Nephron (organoid): ENCODE data around the gene ULK4.

Experiments used
- H3K27ac Mint-ChIP-seq, 3 experiments: 2 replicates each; pipeline ENCODE4 v1.8.0; 2020; ENCODE audit warnings: mixed read lengths in 3 of 3, mild to moderate bottlenecking in 2 of 3, moderate library complexity in 1 of 3
- H3K27me3 Mint-ChIP-seq: 2 replicates; pipeline ENCODE4 v1.8.0; 2021; ENCODE audit warnings: low read depth, mild to moderate bottlenecking, moderate library complexity, mixed read lengths
- H3K36me3 Mint-ChIP-seq: 2 replicates; pipeline ENCODE4 v1.8.0; 2020; ENCODE audit warnings: low read depth, mixed read lengths
- H3K4me1 Mint-ChIP-seq: 2 replicates; pipeline ENCODE4 v1.8.0; 2020; ENCODE audit warnings: mixed read lengths
- H3K4me3 Mint-ChIP-seq, 3 experiments: 2 replicates each; pipeline ENCODE4 v1.8.0; 2020; ENCODE audit warnings: mild to moderate bottlenecking in 3 of 3, mixed read lengths in 3 of 3, moderate library complexity in 2 of 3
- H3K9me3 Mint-ChIP-seq: 2 replicates; pipeline ENCODE4 v1.8.0; 2020; ENCODE audit warnings: mixed read lengths
- CTCF ChIP-seq, 3 experiments: fragments of 200-600 bp; sonication (generic); IDR thresholded peaks; one replicate each; pipeline ENCODE4 v1.5.0; 2021; ENCODE audit warnings: antibody characterized with exemption in 3 of 3; ENCODE audit not compliant: unreplicated experiment in 3 of 3

The ULK4 gene

GRCh38 chr3:41943311-41943843 is 18.5 kb downstream of the ULK4 start:
- Mint-ChIP-seq H3K4me1 (peaks cover 6% of the 10 kb centered on the region), H3K27ac (no peak overlapping the region), H3K4me3 (no peak overlapping the region), H3K27me3 (no peaks in the 10 kb centered on the region), H3K9me3 (peaks cover 3% of the 10 kb centered on the region), H3K36me3 (peaks cover 20% of the 10 kb centered on the region)
- no peak for TF ChIP-seq CTCF (IDR thresholded peaks at IDR 0.05; ENCODE audit: unreplicated experiment in 3 of 3)

DNA sequence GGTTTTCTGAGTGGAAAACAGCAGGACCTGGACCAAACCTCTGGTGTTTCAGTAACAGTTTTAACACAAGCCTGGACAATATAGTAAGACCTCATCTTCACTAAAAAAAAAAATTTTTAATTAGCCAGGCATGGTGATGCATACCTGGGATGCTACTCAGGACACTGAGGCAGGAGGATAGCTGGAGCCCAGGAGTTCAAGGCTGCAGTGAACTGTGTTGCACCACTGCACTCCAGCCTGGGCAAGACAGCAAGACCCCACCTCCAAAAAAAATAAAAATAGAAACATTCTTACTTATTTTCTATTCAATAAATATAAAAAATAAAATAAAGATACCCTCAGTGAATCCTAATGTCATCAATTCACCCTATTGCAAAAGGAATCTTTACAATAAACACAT is 21.5 kb downstream of the ULK4 start:
- Mint-ChIP-seq H3K36me3 (peaks cover 4% of the 10 kb centered on the region), H3K4me3 (no peak overlapping the region), H3K27ac (no peak overlapping the region), H3K27me3 (no peaks in the 10 kb centered on the region), H3K9me3 (peaks cover 3% of the 10 kb centered on the region), H3K4me1 (peaks cover 6% of the 10 kb centered on the region)
- no peak for TF ChIP-seq CTCF (IDR thresholded peaks at IDR 0.05; ENCODE audit: unreplicated experiment in 3 of 3)

DNA sequence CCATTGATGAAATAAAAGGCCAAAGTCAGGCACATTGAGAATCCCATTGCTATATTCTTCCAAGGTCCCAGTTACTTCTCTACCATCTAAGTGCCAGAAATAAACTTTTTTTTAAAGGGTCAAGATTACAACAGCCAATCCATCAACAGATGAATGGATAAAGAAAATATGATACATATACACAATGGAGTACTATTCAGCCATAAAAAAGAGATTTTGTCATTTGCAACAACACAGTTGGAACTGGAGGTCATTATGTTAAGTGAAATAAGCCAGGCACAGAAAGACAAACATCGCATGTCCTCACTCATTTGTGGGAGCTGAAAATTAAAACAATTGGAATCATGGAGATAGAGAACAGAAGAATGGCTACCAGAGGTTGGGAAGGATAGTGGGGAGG is 25.5 kb downstream of the ULK4 start:
- Mint-ChIP-seq H3K4me1 (no peaks in the 10 kb centered on the region), H3K36me3 (peaks cover 10% of the 10 kb centered on the region), H3K27me3 (no peaks in the 10 kb centered on the region), H3K4me3 (no peak overlapping the region), H3K9me3 (peaks cover 3% of the 10 kb centered on the region), H3K27ac (no peak overlapping the region)
- no peak for TF ChIP-seq CTCF (IDR thresholded peaks at IDR 0.05; ENCODE audit: unreplicated experiment in 3 of 3)

DNA sequence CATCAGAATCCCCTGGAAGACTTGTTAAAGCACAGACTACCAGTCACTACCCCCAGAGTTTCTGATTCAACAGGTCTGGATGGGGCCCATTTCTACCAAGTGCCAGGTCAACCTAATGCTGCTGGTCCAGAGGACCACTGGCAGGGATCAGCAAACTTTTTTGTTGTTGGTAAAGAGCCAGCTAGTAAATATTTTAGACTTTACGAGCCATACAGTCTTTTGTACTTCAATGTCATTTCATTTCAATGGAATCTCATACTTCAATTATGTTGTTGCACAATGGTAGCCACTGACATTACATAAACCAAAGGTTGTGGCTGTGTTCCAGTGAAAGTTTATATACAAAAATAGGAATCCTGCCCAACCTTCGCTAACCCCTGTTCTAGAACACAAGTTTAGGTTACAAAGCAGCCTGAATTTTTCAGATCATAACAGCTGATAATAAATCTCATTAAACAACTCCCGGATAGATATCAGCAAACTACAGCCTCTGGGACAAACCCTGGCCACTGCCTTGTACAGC is 28.7 kb downstream of the ULK4 start:
- no peak for TF ChIP-seq CTCF (IDR thresholded peaks at IDR 0.05; ENCODE audit: unreplicated experiment in 3 of 3)
- H3K4me1 Mint-ChIP-seq = no peaks in the 10 kb centered on the region

DNA sequence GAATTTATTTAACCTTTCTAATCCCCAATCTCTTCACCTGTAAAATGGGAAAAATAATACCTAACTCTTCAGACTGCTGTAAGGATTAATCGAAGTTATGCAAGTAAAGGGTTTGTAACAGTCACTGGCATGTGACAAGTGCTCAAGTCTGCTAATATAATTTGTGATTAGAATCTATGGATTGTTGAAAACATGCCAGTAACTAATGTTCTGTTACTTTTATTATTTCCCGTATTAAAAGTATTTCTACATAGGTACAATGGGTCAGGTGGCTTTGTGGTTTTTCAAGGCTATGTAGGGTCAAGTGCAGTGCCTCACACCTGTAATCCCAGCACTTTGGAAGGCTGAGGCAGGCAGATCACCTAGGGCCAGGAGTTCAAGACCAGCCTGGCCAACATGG is 29.4 kb downstream of the ULK4 start:
- H3K4me1 Mint-ChIP-seq = no peaks in the 10 kb centered on the region
- no peak for TF ChIP-seq CTCF (IDR thresholded peaks at IDR 0.05; ENCODE audit: unreplicated experiment in 3 of 3)
- H3K9me3 Mint-ChIP-seq = peaks cover 8% of the 10 kb centered on the region
- H3K4me3 Mint-ChIP-seq = no peak overlapping the region
- no peaks in the 10 kb centered on the region for H3K27me3 Mint-ChIP-seq
- H3K36me3 Mint-ChIP-seq = peaks cover 39% of the 10 kb centered on the region
- no peak overlapping the region for H3K27ac Mint-ChIP-seq

More for the DNA sequence above, 28.7 kb downstream of the ULK4 start:
- no peak overlapping the region for H3K4me3 Mint-ChIP-seq
- no peak overlapping the region for H3K27ac Mint-ChIP-seq
- peaks cover 8% of the 10 kb centered on the region for H3K9me3 Mint-ChIP-seq
- peaks cover 34% of the 10 kb centered on the region for H3K36me3 Mint-ChIP-seq
- no peaks in the 10 kb centered on the region for H3K27me3 Mint-ChIP-seq

- H3K27me3 Mint-ChIP-seq = no peaks in the 10 kb centered on the region
- H3K36me3 Mint-ChIP-seq = no peaks in the 10 kb centered on the region
These were observed 41.4 kb downstream of the ULK4 start for GRCh38 chr3:41920406-41920965.

More at GRCh38 chr3:41920406-41920965, 41.4 kb downstream of the ULK4 start:
- H3K27ac Mint-ChIP-seq = peak overlapping the region; percentile 24 to 94 (median 71)
- H3K9me3 Mint-ChIP-seq = no peaks in the 10 kb centered on the region
- H3K4me3 Mint-ChIP-seq = no peak overlapping the region
- TF ChIP-seq CTCF (IDR thresholded peaks at IDR 0.05; ENCODE audit: unreplicated experiment in 3 of 3) = no peak
- peaks cover 16% of the 10 kb centered on the region for H3K4me1 Mint-ChIP-seq
